Kidney tubule cell (primary cell): ENCODE measurements around the gene GEMIN7.
A peak's percentile ranks its signal among the peaks of the same experiment; 100 is the strongest.
"Not testable (repeated sequence)": the region's sequence is repeated elsewhere in the genome, so short reads cannot be mapped to it uniquely, and the experiment has no call there.

Source experiments
- DNase-seq: peaks from one replicate; pipeline ENCODE4 v3.0.0-alpha.2; 2018; ENCODE audit warnings: low spot score

The GEMIN7 gene

DNA sequence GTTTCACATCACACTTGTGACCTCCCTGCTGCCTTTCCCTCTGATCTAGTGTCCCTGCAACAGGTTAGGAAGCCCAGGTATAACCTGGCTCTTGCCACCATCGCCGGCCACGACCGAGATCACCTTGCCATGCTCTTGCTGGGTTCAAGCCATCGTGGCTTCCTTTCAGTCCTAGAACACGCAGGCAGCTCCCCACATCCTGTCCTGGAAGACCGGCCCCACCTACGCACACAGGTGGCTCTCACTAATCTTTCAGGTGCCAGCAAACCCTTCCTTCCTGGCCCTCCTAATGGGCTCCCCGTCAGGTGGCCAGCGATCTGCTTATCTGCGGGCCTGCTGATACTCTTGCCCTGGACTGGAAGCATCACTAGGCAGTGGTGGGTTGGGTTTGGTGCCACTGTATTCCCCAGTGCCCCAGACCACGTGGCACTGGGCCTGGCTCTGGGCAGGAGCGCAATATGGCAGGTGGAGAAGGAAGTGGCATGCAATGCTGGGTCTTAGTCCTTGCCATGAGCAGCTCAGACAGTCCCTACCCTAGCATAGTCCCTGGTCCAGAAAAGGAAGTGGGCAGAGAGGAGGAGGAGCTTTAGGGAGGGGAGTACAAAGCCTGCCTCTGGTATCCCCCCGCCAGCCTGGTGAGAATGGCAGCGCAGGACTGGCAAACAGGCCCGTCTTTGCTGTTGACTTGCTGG is 25.7 kb downstream of the GEMIN7 start:
- no peak for DNase-seq

DNA sequence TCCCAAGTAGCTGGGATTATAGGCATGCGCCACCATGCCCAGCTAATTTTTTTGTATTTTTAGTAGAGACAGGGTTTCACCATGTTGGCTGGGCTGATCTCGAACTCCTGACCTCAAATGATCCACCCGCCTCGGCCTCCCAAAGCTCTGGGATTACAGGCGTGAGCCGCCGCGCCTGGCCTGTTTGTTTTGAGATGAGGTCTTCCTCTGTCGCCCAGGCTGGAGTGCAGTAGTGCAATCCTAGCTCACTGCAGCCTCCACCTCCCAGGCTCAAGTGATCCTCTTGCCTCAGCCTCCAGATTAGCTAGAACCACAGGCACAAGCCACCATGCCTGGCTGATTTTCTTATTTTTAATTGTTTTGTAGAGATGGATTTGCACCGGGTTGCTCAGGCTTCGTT is 27.3 kb downstream of the GEMIN7 start:
- DNase-seq = not testable (repeated sequence)

DNA sequence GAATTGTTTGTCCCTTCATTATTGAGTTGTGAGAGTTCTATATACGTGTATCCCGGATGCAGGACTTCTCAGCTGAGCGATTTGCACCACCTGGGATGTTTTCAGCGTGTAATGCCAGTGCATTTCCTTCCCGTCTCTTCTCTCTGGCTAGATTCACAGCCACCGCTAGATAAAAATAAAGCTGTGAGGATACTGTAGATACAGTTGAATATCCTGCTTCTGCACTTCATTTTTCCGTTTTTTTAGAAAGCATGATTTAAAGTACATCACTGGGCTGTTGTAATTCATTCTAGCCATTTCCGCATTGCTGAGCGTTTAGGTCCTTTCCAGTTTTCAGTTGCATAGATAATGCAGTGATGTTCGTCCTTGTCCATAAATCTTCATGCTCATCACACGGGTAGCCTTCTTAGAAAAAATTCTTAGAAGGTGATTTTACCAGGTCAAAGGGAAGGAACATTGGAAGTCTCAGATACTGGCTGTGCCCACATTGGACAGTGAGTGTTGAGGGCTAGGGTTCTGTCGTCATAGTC is 28.6 kb downstream of the GEMIN7 start:
- DNase-seq = no peak

DNA sequence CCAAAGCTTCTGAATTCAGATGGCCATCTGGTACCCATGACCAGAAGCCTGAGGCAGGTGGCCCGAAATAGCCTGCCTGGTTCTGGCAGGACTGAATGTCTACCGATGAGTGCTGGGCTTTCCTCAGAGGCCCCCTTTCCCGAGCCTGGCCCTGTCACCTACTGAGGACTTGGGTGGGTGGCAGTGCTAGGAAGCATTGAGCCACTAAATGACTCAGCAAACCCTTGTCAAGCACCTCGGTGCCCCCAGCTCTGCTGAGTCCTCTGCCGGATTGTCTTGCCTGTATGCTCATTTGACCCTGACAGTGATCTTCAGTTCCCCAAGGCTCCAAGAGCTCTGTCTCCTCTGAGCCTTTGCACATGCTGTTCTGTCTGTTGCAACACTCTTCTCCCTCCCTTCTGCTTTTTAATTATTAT is 31.8 kb downstream of the GEMIN7 start:
- DNase-seq = no peak

DNA sequence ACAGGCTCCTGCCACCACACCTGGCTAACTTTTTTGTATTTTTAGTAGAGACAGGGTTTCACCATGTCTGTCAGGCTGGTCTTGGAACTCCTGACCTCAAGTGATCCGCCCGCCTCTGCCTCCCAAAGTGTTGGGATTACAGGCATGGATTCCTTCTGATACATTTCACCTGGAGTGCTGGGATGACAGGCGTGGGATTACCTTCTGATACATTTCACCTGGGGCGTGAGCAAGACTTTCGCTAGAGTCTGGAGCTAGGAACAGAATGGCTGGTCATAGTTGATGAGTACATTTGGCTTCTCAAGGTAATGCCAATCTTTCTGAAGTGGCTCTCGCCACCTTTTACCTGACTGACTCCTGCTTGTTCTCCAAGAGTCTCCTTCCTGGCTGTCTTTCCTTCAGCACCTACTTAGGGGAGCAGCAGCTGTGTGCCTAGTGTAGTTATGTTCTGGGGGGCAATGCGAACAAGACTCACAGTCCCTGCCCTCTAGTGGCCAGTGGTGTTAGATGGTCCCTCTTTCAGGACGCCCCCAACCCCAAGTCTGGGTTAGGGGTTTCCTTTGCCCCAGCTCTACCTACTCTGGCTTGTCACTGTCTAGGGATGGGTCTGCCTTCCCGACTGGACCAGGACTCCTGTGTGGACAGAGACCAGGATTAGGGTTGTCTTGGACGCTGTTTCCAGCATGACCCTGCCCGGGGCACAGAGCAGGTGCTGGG is 33.2 kb downstream of the GEMIN7 start:
- no peak for DNase-seq

DNA sequence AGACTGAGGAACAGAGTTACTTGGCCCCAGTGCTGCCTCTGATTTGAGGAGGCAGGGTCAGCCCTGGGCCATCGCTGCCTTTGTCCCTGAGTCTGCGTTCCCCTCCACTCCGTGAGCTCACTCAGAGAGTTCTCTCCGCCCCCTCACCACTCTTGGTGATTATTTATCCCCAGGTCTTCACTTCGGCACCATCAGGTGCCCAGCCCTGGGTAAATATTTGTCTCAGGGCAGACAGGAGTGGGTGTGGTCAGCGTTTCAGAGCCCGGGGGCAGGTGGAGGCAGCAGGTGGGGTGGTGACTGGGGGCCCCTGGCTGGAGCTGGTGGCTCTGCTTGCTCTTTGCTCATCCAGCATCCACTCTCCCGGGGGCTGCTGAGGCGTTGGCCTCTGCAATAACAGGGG is 34.6 kb downstream of the GEMIN7 start:
- no peak for DNase-seq

DNA sequence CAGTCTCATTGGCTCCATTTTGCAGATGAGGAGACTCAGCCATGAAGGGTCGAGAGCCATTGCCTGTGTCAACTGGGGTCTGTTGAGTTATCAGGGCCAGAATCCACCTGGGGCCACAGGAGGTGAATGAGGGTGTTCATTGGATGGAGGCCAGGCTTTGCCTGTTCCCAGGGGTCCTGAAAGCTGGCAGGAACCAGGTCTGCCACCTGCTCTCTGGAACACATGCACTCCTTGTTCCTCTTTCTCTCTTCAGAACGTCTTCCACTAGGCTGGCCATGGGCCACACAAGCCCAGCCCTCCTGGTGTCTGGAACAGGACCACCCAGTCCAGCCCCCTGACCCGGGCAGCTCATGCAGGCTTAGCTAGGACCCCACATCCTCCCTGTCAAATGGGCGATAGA is 35.1 kb downstream of the GEMIN7 start:
- DNase-seq = no peak

DNA sequence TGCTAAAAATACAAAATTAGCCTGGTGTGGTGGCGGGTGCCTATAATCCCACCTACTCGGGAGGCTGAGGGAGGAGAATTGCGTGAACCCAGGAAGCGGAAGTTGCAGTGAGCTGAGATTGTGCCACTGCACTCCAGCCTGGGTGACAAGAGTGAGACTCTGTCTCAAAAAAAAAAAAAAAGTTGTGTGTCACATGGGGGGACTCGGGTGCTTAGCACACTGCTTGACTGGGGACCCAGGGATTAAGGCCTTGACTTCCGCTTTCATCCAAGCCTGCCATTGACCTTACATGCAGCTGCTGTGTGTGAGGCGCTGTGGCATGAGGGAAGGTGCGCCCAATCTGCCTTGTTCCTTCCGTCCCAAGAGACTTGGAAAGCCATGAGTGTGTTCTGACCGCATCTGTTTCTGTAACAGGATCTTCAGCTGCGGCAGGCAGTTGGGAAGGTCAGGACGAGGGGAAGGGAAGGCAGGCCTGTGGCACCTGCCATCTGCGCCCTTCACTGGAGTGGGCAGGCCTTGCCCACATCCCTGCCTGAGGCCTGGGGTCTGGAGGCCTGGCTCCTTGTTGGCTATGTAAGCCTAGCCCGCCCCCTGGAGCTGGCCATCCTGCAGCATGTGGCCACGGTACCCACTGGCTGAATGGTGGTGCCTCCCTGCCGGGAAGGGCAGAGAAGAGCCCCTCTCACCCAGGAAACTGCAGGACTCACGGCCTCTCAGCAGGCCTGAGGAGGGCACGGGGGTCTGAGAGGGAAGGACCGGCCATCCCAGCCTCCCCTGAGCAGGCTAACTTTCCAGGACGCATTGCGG is 37.0 kb downstream of the GEMIN7 start:
- DNase-seq = no peak

DNA sequence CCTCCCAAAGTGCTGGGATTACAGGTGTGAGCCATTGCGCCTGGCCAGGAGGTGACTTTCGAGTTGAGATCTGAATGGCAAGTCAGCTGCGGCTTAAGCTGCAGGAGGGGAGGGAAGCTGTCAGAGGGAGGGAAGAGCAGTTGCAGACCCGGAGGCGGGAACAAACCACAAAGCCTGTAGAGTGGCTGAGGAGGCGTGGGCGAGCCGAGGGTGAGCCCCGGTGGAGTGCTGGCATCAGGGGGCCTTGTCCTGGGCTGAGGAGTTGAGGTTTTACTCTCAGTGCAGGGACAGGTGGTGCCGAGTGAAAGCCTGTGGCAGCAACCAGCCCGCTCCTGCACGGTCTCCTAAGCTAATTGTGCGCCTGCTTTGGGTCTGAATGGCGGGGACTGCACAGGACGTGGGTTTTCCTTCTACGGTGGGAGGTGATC is 38.1 kb downstream of the GEMIN7 start:
- no peak for DNase-seq

DNA sequence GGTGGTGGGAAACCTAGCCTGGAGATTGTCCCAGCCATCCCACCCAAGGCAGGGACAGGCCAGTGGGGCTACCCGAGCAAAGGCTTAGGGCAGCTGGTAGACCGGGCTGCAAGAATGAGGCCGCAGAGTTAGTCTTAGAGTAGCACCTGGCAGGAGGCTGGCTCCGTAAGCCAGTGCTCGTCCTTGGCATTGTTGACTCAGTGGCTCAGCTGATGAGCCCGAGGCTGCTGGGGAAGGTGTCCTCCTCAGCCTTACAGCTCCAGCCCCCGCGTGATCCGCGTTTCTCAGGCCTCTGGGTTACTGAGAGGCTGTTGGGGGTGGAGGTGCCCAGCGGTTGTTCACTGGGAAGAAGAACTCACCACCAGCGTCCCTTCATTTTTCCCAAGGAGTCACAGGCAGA is 38.6 kb downstream of the GEMIN7 start:
- no peak for DNase-seq

DNA sequence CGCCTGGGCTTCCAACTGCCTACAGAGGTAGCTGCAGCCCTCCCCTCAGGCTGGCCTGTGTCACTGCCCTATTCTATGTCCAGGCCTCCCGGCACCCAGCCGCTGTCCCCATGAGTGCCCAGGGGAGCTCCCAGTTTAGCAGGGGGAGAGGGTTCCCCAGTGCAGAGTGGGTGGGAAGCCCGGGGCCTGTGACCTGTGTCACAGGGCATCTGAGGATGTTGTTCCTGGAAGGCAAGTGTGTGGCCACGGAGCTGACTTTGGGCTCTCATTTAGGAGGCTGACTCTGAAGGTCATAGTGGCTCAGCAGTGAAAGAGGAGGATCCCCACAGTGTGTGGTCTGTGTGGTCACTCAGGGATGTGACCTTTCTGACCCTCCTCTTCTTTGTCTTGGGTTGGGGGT is 39.0 kb downstream of the GEMIN7 start:
- DNase-seq = no peak

DNA sequence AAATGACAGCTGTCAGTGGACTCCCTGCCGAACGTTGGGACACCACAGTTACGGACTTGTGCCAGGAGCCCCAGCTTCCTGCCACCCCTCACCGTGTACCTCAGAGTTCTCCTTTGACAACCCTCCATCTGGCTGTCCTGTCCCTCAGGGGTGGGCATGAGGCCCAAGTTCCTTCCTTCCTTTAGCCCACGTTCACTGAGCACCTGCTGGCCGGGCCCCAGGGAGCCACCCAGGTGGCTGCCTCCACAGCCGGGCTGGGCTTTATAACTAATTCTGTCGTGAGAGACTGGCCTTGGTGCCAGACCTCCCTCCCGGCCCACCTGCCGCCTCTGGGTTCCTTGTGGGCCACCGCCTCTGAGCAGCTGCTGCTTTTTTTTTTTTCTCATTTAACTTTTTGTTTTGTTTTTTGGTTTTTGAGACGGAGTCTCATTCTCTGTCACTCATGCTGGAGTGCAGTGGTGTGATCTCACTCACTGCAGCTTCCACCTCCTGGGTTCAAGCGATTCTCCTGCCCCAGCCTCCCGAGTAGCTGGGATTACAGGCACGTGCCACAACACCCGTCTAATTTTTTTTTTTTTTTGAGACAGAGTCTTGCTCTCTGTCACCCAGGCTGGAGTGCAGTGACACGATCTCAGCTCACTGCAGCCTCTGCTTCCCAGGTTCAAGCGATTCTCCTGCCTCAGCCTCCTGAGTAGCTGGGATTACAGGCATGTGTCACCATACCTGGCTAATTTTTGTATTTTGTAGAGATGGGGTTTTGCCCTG is 39.7 kb downstream of the GEMIN7 start:
- not testable (repeated sequence) for DNase-seq

DNA sequence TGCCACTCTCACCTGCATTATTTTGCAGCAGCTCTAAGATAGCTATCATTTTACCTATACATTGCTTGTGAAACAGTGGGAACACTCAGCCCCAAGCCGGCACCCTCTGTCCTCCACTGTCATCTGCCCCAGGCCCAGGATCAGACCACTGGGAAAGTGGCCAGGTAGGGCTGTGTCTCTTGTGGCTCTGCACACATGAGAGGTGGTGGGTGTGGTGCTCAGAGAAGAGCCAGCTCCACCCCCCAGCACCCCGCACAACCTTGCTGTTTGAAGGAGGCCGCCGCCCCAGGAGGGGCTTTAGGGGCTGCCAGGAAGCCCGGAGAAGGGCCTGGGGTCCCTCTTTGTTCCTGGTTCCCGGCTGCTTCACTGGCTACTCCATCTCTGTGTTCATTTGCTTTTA is 40.5 kb downstream of the GEMIN7 start:
- DNase-seq = no peak

DNA sequence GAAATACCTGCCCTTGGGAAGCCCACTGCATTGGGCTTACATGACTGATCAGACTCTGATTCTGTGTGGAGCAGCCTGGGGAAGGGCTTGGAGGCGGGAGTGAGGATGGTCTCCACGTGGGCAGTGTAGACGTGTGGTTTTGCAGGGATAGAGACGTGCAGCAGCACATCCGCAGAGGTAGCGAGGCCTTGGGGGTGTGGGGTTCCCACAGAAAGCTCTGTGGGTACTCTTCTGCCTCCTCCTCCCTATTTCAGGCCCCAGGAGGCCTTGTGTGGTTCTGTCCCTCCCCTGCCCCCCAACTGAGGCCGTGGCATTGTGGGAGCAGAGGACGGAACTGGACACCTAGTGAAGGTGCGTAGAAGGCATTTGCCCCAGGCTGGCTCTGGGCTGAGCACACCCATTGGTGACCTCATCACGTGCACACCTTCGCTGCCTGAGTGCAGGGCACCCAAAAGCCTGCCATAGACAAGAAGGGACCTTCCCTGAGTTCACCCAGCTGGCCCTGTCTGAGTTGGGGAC is 42.8 kb downstream of the GEMIN7 start:
- DNase-seq = no peak

DNA sequence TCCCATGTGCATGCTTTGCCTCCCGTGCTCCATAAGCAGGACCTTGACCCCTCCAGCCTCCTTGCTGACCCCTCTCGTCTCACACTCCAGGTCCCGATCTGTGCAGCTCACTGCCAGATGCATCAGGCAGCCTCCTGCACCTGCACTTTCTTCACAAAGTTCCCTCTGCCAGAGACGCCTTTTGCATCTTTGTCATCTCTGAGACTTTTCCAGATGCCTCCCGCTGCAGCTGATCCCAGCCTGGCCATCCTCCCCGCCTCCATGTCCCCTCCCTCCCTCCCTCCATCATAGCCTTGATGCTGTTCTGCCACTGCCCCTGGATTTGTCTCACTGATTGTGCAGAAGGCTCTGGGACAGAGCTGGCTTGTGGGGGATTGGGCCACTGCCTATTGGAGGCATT is 43.8 kb downstream of the GEMIN7 start:
- DNase-seq = no peak

DNA sequence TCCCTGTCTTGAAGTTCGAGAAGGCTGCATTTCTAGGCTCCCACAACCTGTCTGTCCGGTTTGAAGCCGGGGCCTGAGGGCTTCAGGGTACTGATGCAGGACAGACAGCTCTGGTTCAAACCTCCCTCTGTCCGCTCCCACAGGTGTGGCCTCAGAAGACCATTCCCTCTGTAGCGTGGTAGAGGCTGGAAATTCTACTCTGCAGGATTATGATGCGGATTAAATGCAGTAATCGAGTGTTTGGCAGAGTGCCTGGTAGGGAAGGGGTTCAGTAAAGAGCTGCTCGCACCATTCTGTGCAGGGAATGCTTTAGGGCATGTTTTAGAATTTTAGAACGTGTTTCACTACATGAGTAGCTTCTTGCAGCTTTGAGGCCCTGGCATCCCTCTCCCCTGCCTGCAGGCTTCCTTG is 44.4 kb downstream of the GEMIN7 start:
- DNase-seq = peak; percentile 23

DNA sequence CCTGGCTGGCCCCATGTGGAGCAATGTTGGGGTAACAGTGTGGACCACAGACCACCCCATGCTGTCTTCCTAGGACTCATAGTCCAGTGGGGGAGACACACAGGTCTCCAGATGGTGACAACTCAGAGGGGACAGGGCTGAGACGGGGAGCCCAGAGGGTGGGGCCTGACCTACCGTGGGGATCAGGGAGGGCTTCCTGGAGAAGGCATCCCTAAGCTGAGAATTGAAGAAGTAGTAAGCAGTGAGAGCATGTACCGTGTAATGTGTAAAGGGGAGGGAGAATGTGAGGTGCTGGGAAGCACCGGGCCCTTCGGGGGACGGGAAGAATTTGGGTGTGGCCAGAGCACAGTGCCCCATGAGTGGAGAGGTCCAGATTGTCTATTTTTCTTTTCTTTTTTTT is 45.0 kb downstream of the GEMIN7 start:
- no peak for DNase-seq

DNA sequence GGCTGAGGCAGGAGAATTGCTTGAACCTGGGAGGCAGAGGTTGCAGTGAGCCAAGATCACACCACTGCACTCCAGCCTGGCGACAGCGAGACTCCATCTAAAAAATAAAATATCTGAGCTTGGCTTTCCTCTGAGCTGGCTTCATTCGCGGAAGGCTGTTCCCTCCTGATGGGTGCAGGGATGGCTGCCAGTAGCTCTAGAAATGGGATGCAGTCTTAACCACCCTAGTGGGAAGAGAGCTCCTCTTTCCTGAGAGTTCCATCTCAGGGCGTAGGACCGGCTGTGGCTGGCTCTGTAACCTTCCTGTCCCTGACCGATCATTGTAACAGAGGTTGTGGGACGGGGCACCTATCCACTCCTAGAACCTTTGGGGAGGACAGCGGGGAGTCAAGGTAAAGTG is 46.3 kb downstream of the GEMIN7 start:
- DNase-seq = no peak

DNA sequence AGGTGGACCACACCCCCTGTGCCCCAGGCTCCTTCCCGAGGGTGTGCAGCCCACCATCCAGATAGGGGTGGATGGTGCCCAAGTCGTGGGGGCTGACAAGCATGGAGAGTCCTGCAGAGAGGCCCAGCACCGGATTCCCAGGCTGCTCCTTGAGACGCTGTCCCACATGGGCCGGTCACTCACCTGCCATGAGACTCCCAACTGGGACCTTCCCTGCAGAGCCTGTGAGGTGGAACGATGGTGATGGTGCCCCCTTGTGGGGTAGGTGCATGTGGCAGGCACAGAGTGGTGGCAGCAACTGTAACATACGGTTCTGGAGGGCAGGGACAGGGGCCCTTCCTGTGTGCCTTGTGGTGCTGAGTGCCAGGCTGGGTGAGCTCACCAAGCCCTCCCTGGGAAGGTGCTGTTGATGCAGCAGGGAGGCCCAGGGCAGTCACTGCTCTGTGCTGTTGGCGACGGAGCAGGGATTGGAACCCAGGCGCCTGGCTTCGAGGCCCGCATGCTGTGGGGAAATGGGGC is 47.0 kb downstream of the GEMIN7 start:
- DNase-seq = peak; percentile 80

DNA sequence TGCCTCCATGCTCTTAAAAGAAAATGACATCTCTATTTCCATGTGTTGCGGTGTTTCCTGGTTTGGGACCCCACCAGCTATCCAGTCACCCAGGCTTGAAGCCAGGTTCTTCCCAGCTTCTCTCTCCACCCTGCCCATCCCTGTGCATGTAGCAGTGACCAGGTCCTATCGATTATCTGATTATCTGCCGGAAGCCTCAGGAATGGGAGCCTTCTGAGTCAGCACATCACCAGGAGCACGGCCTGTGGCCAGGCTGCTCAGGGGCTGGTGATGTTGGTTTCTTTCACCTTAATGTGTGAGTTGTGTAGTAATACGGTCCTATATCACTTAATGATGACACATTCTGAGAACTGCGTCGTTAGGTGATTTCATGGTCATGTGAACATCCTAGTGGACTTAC is 47.6 kb downstream of the GEMIN7 start:
- DNase-seq = peak; percentile 13

DNA sequence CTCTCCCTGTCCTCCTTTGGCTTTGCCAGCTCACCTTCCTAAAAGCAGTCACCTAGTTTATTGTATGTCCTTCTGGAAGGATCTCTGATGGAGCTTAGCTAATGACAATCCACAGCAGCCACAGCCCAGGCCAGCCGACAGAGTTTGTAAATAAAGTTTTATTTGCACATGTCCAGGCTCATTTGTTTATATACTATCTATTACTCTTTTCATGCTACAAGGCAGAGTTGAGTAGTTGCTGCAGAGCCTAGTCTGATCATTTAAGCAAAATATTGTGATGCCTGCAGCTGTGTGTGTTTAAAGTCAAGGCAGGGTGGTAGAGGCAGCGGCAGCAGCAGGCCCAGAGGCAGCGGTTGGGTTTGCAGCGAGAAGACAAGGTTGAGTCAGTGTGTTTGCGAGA is 49.1 kb downstream of the GEMIN7 start:
- no peak for DNase-seq

DNA sequence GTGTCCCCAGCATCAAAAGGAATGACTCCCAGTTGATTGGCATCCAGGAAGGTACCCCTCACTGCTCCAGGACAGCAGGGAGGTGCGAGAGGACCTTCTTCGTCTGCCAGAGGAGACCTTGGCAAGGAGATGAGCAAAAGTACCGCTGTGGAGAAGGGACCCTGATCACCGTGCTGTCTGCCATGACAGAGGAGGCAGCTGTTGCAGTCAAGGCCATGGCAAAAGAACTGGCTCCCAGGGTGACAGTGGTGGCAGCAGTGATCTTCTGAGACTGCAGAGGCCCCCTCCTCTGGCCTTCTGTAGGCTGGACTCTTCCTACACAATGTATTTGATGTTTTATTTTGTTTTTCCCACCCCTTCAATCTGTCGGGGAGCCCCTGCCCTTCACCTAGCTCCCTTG is 49.7 kb downstream of the GEMIN7 start:
- no peak for DNase-seq
